ENCODE results near the gene TRIM47.
"Not testable (repeated sequence)": the region's sequence is repeated elsewhere in the genome, so short reads cannot be mapped to it uniquely, and the experiment has no call there.

Gene TRIM47

GRCh38 chr17:75891022-75891604, 12.7 kb upstream of the TRIM47 start:
- DNase-seq (ENCODE audit: low read depth) = no peak

- no peak for DNase-seq (ENCODE audit: low read depth)
These were observed 11.1 kb upstream of the TRIM47 start for GRCh38 chr17:75889454-75889853.

- DNase-seq (ENCODE audit: low read depth) = no peak
These were observed 10.1 kb upstream of the TRIM47 start for GRCh38 chr17:75888484-75888883.

- DNase-seq (ENCODE audit: low read depth) = not testable (repeated sequence)
These were observed 7.5 kb upstream of the TRIM47 start for GRCh38 chr17:75885860-75886259.

GRCh38 chr17:75885431-75885830, 7.0 kb upstream of the TRIM47 start:
- DNase-seq (ENCODE audit: low read depth) = no peak

GRCh38 chr17:75881678-75882454, 3.5 kb upstream of the TRIM47 start:
- DNase-seq (ENCODE audit: low read depth) = no peak

- no peak for DNase-seq (ENCODE audit: low read depth)
These were observed 1.9 kb upstream of the TRIM47 start for GRCh38 chr17:75880266-75880665.

- DNase-seq (ENCODE audit: low read depth) = peak; percentile 63
These were observed 618 bp downstream of the TRIM47 start for GRCh38 chr17:75877752-75878173.

- DNase-seq (ENCODE audit: low read depth) = no peak
These were observed 1.2 kb downstream of the TRIM47 start for GRCh38 chr17:75876938-75877751.

- DNase-seq (ENCODE audit: low read depth) = peak; percentile 73
These were observed 2.0 kb downstream of the TRIM47 start for GRCh38 chr17:75876190-75876937.

- DNase-seq (ENCODE audit: low read depth) = no peak
These were observed 2.5 kb downstream of the TRIM47 start for GRCh38 chr17:75875940-75876189.

- DNase-seq (ENCODE audit: low read depth) = no peak
These were observed 3.0 kb downstream of the TRIM47 start for GRCh38 chr17:75875182-75875939.

GRCh38 chr17:75874323-75875181, 3.8 kb downstream of the TRIM47 start:
- DNase-seq (ENCODE audit: low read depth) = no peak

- no peak for DNase-seq (ENCODE audit: low read depth)
These were observed 4.6 kb downstream of the TRIM47 start for GRCh38 chr17:75873587-75874322.

- peak; percentile 43 for DNase-seq (ENCODE audit: low read depth)
These were observed 5.7 kb downstream of the TRIM47 start for GRCh38 chr17:75872434-75873351.

- DNase-seq (ENCODE audit: low read depth) = not testable (repeated sequence)
These were observed 8.2 kb downstream of the TRIM47 start for GRCh38 chr17:75870228-75870627.

- DNase-seq (ENCODE audit: low read depth) = no peak
These were observed 8.9 kb downstream of the TRIM47 start for GRCh38 chr17:75869282-75870141.

GRCh38 chr17:75868730-75869281, 9.6 kb downstream of the TRIM47 start:
- DNase-seq (ENCODE audit: low read depth) = not testable (repeated sequence)
